Measurements from ENCODE around the gene HK3. TPM values are rescaled to one million over a fixed set of nuclear protein-coding genes. Genes with fewer than 3 reads are reported as not detected.

The HK3 gene
- total and polyA plus RNA-seq, 9 of the 15 experiments (the other 6 are each of a cell fraction or from before 2014, with no cell fraction given), result 0.16 TPM; not detected in 8

DNA sequence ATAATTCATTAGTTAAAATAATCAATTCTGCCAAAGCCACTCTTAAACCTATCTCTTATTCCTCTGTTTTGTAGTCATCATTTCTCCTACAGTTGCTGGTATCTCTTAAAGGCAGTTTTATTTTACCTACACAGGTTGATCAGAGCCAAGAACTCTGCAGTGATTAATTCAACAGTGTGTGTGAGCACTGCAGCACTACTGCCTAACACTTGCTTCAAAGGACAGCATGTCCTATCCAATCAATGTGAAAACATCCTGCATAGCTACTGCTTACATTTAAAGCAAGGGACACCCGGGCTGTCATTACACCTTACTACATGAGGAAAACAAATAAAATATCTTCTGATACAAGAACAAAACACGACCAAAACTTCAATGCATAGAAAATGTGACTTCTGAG is 45.1 kb upstream of the HK3 start:
- H3K79me2 ChIP-seq (ENCODE audit: control insufficient read depth, insufficient read depth, low read length), result no peaks in the 10 kb centered on the region
- H4K20me1 ChIP-seq (replicated peaks; ENCODE audit: control insufficient read depth, insufficient read depth, low read length), result no peaks in the 10 kb centered on the region; the same call in 1 of the 2 replicates
- DNase-seq (ENCODE audit: extremely low read depth in 1 of 4, low spot score in 3 of 4) (no peak), FAIRE-seq (no peak), ATAC-seq (no peak)
- H3K9me3 ChIP-seq (replicated peaks; ENCODE audit: control insufficient read depth, insufficient read depth, low read depth, low read length), result no peaks in the 10 kb centered on the region
- H3K9ac ChIP-seq (ENCODE audit: insufficient read depth in 1 of 2, low read depth in 2 of 2, low read length in 2 of 2), result no peak overlapping the region
- peaks cover 84% of the 10 kb centered on the region for H3K36me3 ChIP-seq (ENCODE audit: control insufficient read depth, insufficient read depth, low read length)
- BruUV-seq (replicated peaks), result no TSS peak
- in situ Hi-C loops (cut with MboI), result no loop called here
- POLR2A ChIA-PET, result no interaction called here
- H3K9me1 ChIP-seq (ENCODE audit: control insufficient read depth, insufficient read depth, low read length), result no peaks in the 10 kb centered on the region
- 73% methylated on average over 2 of the region's 2 CpGs for WGBS (ENCODE audit: insufficient coverage, low coverage, missing lambda C conversion rate)
- H2AFZ ChIP-seq (ENCODE audit: low read depth, low read length), result no peak overlapping the region
- no peaks in the 10 kb centered on the region for H3K4me1 ChIP-seq (replicated peaks in 1 of 2; ENCODE audit: control insufficient read depth in 2 of 2, insufficient read depth in 2 of 2, low read length in 2 of 2)
- intact Hi-C loops (cut with micrococcal nuclease), result no loop called here
- no peaks in the 10 kb centered on the region for H3K27me3 ChIP-seq (ENCODE audit: control insufficient read depth in 2 of 2, insufficient read depth in 2 of 2, low read length in 2 of 2)
- H3K4me3 ChIP-seq, result no peak overlapping the region
- CTCF ChIA-PET (ENCODE audit: low intra/inter-chr PET ratio), result no interaction called here
- no peak overlapping the region for H3K27ac ChIP-seq (ENCODE audit: extremely low read depth, low read depth, low read length)
- no peak overlapping the region for H3K4me2 ChIP-seq (ENCODE audit: insufficient read depth, low read length)
- TF ChIP-seq GABPB2 (CRISPR knock-in tag; conservative IDR thresholded peaks at IDR 0.05) (no peak), ATF7 (IDR thresholded peaks at IDR 0.05) (no peak), ZNF253 (CRISPR knock-in tag; conservative IDR thresholded peaks at IDR 0.05) (no peak), SMC3 (conservative IDR thresholded peaks at IDR 0.05; ENCODE audit: insufficient read depth, low read depth, low read length) (no peak), ZNF717 (CRISPR knock-in tag; IDR thresholded peaks at IDR 0.05) (no peak), ZNF354B (CRISPR knock-in tag; IDR thresholded peaks at IDR 0.05) (no peak), ZNF668 (CRISPR knock-in tag; IDR thresholded peaks at IDR 0.05) (no peak), ZZZ3 (IDR thresholded peaks at IDR 0.05) (no peak), ZNF695 (CRISPR knock-in tag; IDR thresholded peaks at IDR 0.05) (no peak), FIP1L1 (IDR thresholded peaks at IDR 0.05; ENCODE audit: low read depth, low read length, poor library complexity, severe bottlenecking) (no peak), POLR2B (IDR thresholded peaks at IDR 0.05; ENCODE audit: low read depth, partially characterized antibody) (no peak)
- TF ChIP-seq, protein P1, sequence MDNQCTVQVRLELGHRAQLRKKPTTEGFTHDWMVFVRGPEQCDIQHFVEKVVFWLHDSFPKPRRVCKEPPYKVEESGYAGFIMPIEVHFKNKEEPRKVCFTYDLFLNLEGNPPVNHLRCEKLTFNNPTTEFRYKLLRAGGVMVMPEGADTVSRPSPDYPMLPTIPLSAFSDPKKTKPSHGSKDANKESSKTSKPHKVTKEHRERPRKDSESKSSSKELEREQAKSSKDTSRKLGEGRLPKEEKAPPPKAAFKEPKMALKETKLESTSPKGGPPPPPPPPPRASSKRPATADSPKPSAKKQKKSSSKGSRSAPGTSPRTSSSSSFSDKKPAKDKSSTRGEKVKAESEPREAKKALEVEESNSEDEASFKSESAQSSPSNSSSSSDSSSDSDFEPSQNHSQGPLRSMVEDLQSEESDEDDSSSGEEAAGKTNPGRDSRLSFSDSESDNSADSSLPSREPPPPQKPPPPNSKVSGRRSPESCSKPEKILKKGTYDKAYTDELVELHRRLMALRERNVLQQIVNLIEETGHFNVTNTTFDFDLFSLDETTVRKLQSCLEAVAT (IDR thresholded peaks at IDR 0.05), result no peak
- TF ChIP-seq, protein P2, sequence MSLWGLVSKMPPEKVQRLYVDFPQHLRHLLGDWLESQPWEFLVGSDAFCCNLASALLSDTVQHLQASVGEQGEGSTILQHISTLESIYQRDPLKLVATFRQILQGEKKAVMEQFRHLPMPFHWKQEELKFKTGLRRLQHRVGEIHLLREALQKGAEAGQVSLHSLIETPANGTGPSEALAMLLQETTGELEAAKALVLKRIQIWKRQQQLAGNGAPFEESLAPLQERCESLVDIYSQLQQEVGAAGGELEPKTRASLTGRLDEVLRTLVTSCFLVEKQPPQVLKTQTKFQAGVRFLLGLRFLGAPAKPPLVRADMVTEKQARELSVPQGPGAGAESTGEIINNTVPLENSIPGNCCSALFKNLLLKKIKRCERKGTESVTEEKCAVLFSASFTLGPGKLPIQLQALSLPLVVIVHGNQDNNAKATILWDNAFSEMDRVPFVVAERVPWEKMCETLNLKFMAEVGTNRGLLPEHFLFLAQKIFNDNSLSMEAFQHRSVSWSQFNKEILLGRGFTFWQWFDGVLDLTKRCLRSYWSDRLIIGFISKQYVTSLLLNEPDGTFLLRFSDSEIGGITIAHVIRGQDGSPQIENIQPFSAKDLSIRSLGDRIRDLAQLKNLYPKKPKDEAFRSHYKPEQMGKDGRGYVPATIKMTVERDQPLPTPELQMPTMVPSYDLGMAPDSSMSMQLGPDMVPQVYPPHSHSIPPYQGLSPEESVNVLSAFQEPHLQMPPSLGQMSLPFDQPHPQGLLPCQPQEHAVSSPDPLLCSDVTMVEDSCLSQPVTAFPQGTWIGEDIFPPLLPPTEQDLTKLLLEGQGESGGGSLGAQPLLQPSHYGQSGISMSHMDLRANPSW (CRISPR knock-in tag; IDR thresholded peaks at IDR 0.05), result no peak
- TF ChIP-seq, protein P3, sequence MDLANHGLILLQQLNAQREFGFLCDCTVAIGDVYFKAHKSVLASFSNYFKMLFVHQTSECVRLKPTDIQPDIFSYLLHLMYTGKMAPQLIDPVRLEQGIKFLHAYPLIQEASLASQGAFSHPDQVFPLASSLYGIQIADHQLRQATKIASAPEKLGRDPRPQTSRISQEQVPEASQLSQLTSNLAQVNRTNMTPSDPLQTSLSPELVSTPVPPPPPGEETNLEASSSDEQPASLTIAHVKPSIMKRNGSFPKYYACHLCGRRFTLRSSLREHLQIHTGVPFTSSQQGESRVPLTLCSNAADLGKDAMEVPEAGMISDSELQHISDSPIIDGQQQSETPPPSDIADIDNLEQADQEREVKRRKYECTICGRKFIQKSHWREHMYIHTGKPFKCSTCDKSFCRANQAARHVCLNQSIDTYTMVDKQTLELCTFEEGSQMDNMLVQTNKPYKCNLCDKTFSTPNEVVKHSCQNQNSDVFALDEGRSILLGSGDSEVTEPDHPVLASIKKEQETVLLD (IDR thresholded peaks at IDR 0.05), result no peak
- TF ChIP-seq, protein P4, sequence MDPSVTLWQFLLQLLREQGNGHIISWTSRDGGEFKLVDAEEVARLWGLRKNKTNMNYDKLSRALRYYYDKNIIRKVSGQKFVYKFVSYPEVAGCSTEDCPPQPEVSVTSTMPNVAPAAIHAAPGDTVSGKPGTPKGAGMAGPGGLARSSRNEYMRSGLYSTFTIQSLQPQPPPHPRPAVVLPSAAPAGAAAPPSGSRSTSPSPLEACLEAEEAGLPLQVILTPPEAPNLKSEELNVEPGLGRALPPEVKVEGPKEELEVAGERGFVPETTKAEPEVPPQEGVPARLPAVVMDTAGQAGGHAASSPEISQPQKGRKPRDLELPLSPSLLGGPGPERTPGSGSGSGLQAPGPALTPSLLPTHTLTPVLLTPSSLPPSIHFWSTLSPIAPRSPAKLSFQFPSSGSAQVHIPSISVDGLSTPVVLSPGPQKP (CRISPR knock-in tag; IDR thresholded peaks at IDR 0.05), result no peak
- TF ChIP-seq, protein P5, sequence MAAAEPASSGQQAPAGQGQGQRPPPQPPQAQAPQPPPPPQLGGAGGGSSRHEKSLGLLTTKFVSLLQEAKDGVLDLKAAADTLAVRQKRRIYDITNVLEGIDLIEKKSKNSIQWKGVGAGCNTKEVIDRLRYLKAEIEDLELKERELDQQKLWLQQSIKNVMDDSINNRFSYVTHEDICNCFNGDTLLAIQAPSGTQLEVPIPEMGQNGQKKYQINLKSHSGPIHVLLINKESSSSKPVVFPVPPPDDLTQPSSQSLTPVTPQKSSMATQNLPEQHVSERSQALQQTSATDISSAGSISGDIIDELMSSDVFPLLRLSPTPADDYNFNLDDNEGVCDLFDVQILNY (CRISPR knock-in tag; IDR thresholded peaks at IDR 0.05), result no peak

Measured in K562 (cell line).